Stomach smooth muscle (tissue), 2 donors: ENCODE measurements around the gene PDE4D.

Source experiments
- H3K27ac ChIP-seq: one replicate; pipeline ENCODE4 v1.7.0; 2013; ENCODE audit warnings: mild to moderate bottlenecking, low read length, inconsistent platforms
- H3K27me3 ChIP-seq, 2 donors: one replicate each; pipeline ENCODE4 v1.7.0; 2013; ENCODE audit warnings: low read length in 2 of 2; ENCODE audit not compliant: insufficient read depth in 2 of 2, control insufficient read depth in 1 of 2
- H3K36me3 ChIP-seq, 2 donors: one replicate each; pipeline ENCODE4 v1.7.0; 2013; ENCODE audit warnings: low read length in 2 of 2; ENCODE audit not compliant: control insufficient read depth in 2 of 2, insufficient read depth in 2 of 2
- H3K4me1 ChIP-seq: one replicate; pipeline ENCODE4 v1.7.0; 2013; ENCODE audit warnings: low read length; ENCODE audit not compliant: control insufficient read depth, insufficient read depth
- H3K4me3 ChIP-seq, 2 donors: one replicate each; pipeline ENCODE4 v1.7.0; 2013; ENCODE audit warnings: low read length in 2 of 2
- H3K9ac ChIP-seq, 2 donors: one replicate each; pipeline ENCODE4 v1.7.0; 2013; ENCODE audit warnings: low read length in 2 of 2, mild to moderate bottlenecking in 1 of 2
- H3K9me3 ChIP-seq, 2 donors: one replicate each; pipeline ENCODE4 v1.7.0; 2013; ENCODE audit warnings: low read length in 2 of 2; ENCODE audit not compliant: control insufficient read depth in 2 of 2
- donor health status: healthy.
- donor health status: Pancreatic carcinoma.

Gene PDE4D

GRCh38 chr5:59275170-59275509 lies 618.4 kb downstream of the PDE4D start:
- H3K27ac ChIP-seq, result peak overlapping the region; percentile 86

GRCh38 chr5:59274106-59274636 lies 619.4 kb downstream of the PDE4D start:
- peak overlapping the region; percentile 86 for H3K27ac ChIP-seq
- H3K9me3 ChIP-seq, result no peaks in the 10 kb centered on the region
- peaks cover 11% of the 10 kb centered on the region for H3K4me1 ChIP-seq
- H3K27me3 ChIP-seq, result no peaks in the 10 kb centered on the region
- H3K36me3 ChIP-seq, result no peaks in the 10 kb centered on the region
- peak overlapping the region; percentile 68 to 79 for H3K4me3 ChIP-seq
- peak overlapping the region; percentile 70 to 75 for H3K9ac ChIP-seq

More at GRCh38 chr5:59275170-59275509, 618.4 kb downstream of the PDE4D start:
- Histone ChIP-seq H3K4me3 (peak overlapping the region; percentile 68 to 79), H3K9me3 (no peaks in the 10 kb centered on the region), H3K9ac (peak overlapping the region; percentile 70 to 75), H3K27me3 (no peaks in the 10 kb centered on the region), H3K36me3 (no peaks in the 10 kb centered on the region), H3K4me1 (peaks cover 11% of the 10 kb centered on the region)

GRCh38 chr5:59272809-59273427 lies 620.6 kb downstream of the PDE4D start:
- H3K4me1 ChIP-seq, result peaks cover 11% of the 10 kb centered on the region
- H3K9ac ChIP-seq, result peak overlapping the region in 1 of 2 donors; percentile 55
- peak overlapping the region; percentile 55 to 68 for H3K4me3 ChIP-seq
- no peaks in the 10 kb centered on the region for H3K36me3 ChIP-seq
- H3K27me3 ChIP-seq, result no peaks in the 10 kb centered on the region
- H3K9me3 ChIP-seq, result no peaks in the 10 kb centered on the region
- peak overlapping the region; percentile 3 for H3K27ac ChIP-seq

- Histone ChIP-seq H3K4me3 (no peak overlapping the region), H3K4me1 (no peaks in the 10 kb centered on the region), H3K27ac (no peak overlapping the region), H3K27me3 (no peaks in the 10 kb centered on the region), H3K9me3 (no peaks in the 10 kb centered on the region), H3K36me3 (no peaks in the 10 kb centered on the region), H3K9ac (no peak overlapping the region)
Observed at GRCh38 chr5:59268756-59269415, 624.6 kb downstream of the PDE4D start.

GRCh38 chr5:59267033-59267432 lies 626.5 kb downstream of the PDE4D start:
- Histone ChIP-seq H3K9ac (no peak overlapping the region), H3K27ac (no peak overlapping the region), H3K4me3 (no peak overlapping the region), H3K27me3 (no peaks in the 10 kb centered on the region), H3K36me3 (no peaks in the 10 kb centered on the region), H3K4me1 (no peaks in the 10 kb centered on the region), H3K9me3 (no peaks in the 10 kb centered on the region)

GRCh38 chr5:59266410-59266809 lies 627.1 kb downstream of the PDE4D start:
- no peaks in the 10 kb centered on the region for H3K27me3 ChIP-seq
- H3K27ac ChIP-seq, result no peak overlapping the region
- no peak overlapping the region for H3K9ac ChIP-seq
- no peak overlapping the region for H3K4me3 ChIP-seq
- no peaks in the 10 kb centered on the region for H3K4me1 ChIP-seq
- H3K9me3 ChIP-seq, result no peaks in the 10 kb centered on the region
- no peaks in the 10 kb centered on the region for H3K36me3 ChIP-seq

GRCh38 chr5:59264639-59265245 lies 628.8 kb downstream of the PDE4D start:
- Histone ChIP-seq H3K4me3 (no peak overlapping the region), H3K9ac (no peak overlapping the region), H3K27me3 (no peaks in the 10 kb centered on the region), H3K9me3 (no peaks in the 10 kb centered on the region), H3K36me3 (no peaks in the 10 kb centered on the region), H3K4me1 (no peaks in the 10 kb centered on the region), H3K27ac (peak overlapping the region; percentile 46)

- Histone ChIP-seq H3K27ac (peak overlapping the region; percentile 46), H3K4me1 (no peaks in the 10 kb centered on the region), H3K9me3 (no peaks in the 10 kb centered on the region), H3K36me3 (no peaks in the 10 kb centered on the region), H3K9ac (no peak overlapping the region), H3K4me3 (no peak overlapping the region), H3K27me3 (no peaks in the 10 kb centered on the region)
Observed at GRCh38 chr5:59264013-59264412, 629.5 kb downstream of the PDE4D start.

GRCh38 chr5:59261969-59262368 lies 631.6 kb downstream of the PDE4D start:
- H3K9me3 ChIP-seq, result no peaks in the 10 kb centered on the region
- no peaks in the 10 kb centered on the region for H3K36me3 ChIP-seq
- H3K9ac ChIP-seq, result no peak overlapping the region
- H3K27ac ChIP-seq, result peak overlapping the region; percentile 8
- no peaks in the 10 kb centered on the region for H3K27me3 ChIP-seq
- no peaks in the 10 kb centered on the region for H3K4me1 ChIP-seq
- H3K4me3 ChIP-seq, result no peak overlapping the region

- Histone ChIP-seq H3K9me3 (no peaks in the 10 kb centered on the region), H3K36me3 (no peaks in the 10 kb centered on the region), H3K9ac (no peak overlapping the region), H3K27ac (no peak overlapping the region), H3K27me3 (no peaks in the 10 kb centered on the region), H3K4me1 (no peaks in the 10 kb centered on the region), H3K4me3 (no peak overlapping the region)
Observed at GRCh38 chr5:59260973-59261372, 632.6 kb downstream of the PDE4D start.

- no peaks in the 10 kb centered on the region for H3K27me3 ChIP-seq
- H3K27ac ChIP-seq, result no peak overlapping the region
- no peaks in the 10 kb centered on the region for H3K4me1 ChIP-seq
- H3K9me3 ChIP-seq, result no peaks in the 10 kb centered on the region
- H3K4me3 ChIP-seq, result no peak overlapping the region
- H3K9ac ChIP-seq, result no peak overlapping the region
- H3K36me3 ChIP-seq, result no peaks in the 10 kb centered on the region
Observed at GRCh38 chr5:59260200-59260599, 633.3 kb downstream of the PDE4D start.
